Keratinocyte (primary cell): Measurements from ENCODE around the gene RNLS. TPM values are rescaled to one million over a fixed set of nuclear protein-coding genes. Genes with fewer than 3 reads are reported as not detected.

Source experiments
- DNase-seq: peaks from one replicate; pipeline ENCODE4 v3.0.0-alpha.2; 2011; ENCODE audit warnings: low read depth, missing footprints, low spot score
- FAIRE-seq: peaks from 2 replicates; lab custom pipeline; 2011; peaks lifted over from hg19 to GRCh38; lab: Jason Lieb, UNC
- H2AFZ ChIP-seq: 2 replicates; pipeline ENCODE4 v1.6.0; 2012; ENCODE audit warnings: low read length, control low read depth, inconsistent platforms; ENCODE audit not compliant: control insufficient read depth
- H3K27ac ChIP-seq: 2 replicates; pipeline ENCODE4 v1.5.1; 2011; ENCODE audit warnings: low read length; ENCODE audit not compliant: control insufficient read depth, insufficient read depth
- H3K27me3 ChIP-seq: 3 replicates; pipeline ENCODE4 v1.6.0; 2011; ENCODE audit warnings: low read length; ENCODE audit not compliant: control insufficient read depth, insufficient read depth; ENCODE audit errors: extremely low read depth
- H3K36me3 ChIP-seq, 2 experiments: 2 replicates in 1 of 2; 3 replicates in 1 of 2; pipeline ENCODE4 v1.5.1; 2011; ENCODE audit warnings: low read length in 2 of 2, mild to moderate bottlenecking in 1 of 2; ENCODE audit not compliant: control insufficient read depth in 2 of 2, insufficient read depth in 2 of 2; ENCODE audit errors: extremely low read depth in 1 of 2
- H3K4me1 ChIP-seq: 3 replicates; pipeline ENCODE4 v1.5.1; 2011; ENCODE audit warnings: low read length; ENCODE audit not compliant: control insufficient read depth, insufficient read depth; ENCODE audit errors: extremely low read depth
- H3K4me2 ChIP-seq: 3 replicates; pipeline ENCODE4 v1.6.0; 2011; ENCODE audit warnings: low read depth, low read length; ENCODE audit not compliant: control insufficient read depth, insufficient read depth; ENCODE audit errors: extremely low read depth
- H3K4me3 ChIP-seq, 3 experiments: fragments of 200-600 bp in 1 of 3; sonication (generic) in 1 of 3; 2 replicates in 2 of 3; 3 replicates in 1 of 3; pipeline ENCODE4 v1.5.1; 2011 to 2016; ENCODE audit warnings: low read length in 3 of 3, mild to moderate bottlenecking in 3 of 3, control low read depth in 2 of 3, inconsistent platforms in 1 of 3, low read depth in 1 of 3, mixed read lengths in 1 of 3, mixed run types in 1 of 3, moderate library complexity in 1 of 3; ENCODE audit not compliant: control insufficient read depth in 2 of 3, insufficient read depth in 2 of 3; ENCODE audit errors: extremely low read depth in 1 of 3
- H3K79me2 ChIP-seq: 2 replicates; pipeline ENCODE4 v1.6.0; 2012; ENCODE audit warnings: low read length; ENCODE audit not compliant: control insufficient read depth, insufficient read depth
- H3K9ac ChIP-seq: 3 replicates; pipeline ENCODE4 v1.6.0; 2011; ENCODE audit warnings: low read length; ENCODE audit not compliant: control insufficient read depth, insufficient read depth; ENCODE audit errors: extremely low read depth
- H3K9me1 ChIP-seq: 3 replicates; pipeline ENCODE4 v1.6.0; 2011; ENCODE audit warnings: low read length; ENCODE audit not compliant: control insufficient read depth, insufficient read depth; ENCODE audit errors: extremely low read depth
- H3K9me3 ChIP-seq: 2 replicates; pipeline ENCODE4 v1.5.1; 2012; ENCODE audit warnings: low read depth, low read length; ENCODE audit not compliant: control insufficient read depth
- H4K20me1 ChIP-seq: 3 replicates; pipeline ENCODE4 v1.6.0; 2011; ENCODE audit warnings: low read length; ENCODE audit not compliant: control insufficient read depth, insufficient read depth; ENCODE audit errors: extremely low read depth
- CTCF ChIP-seq, 3 experiments: IDR thresholded peaks in 1 of 3; conservative IDR thresholded peaks in 1 of 3; optimal IDR thresholded peaks in 1 of 3; 2 replicates in 2 of 3; 3 replicates in 1 of 3; pipeline versions ENCODE3 to v1.5.1; 2011; ENCODE audit warnings: low read length in 3 of 3, mild to moderate bottlenecking in 3 of 3, moderate library complexity in 2 of 3, control low read depth in 1 of 3, inconsistent platforms in 1 of 3; ENCODE audit not compliant: insufficient read depth in 2 of 3; ENCODE audit errors: extremely low read depth in 1 of 3
- EZH2 ChIP-seq: IDR thresholded peaks from one replicate; pipeline ENCODE4 v1.6.1; 2012; ENCODE audit warnings: inconsistent platforms, mild to moderate bottlenecking, low read length, moderate library complexity
- dilution Hi-C: fragments of 300-500 bp; cut with MboI; formaldehyde crosslinking; loops from one replicate; pipeline ENCODE4 v1.7.0; 2020; ENCODE audit warnings: low sequenced_read_pairs; ENCODE audit not compliant: extremely low pct_ligation_motif_present
- polyA plus RNA-seq, 5 experiments: library from polyadenylated mRNA; depleted of rRNA in 3 of 5; stranded (reverse) in 3 of 5; stranded (forward) in 1 of 5; unstranded in 1 of 5; fragments of >200 nt; gene quantifications; 1 replicate in 1 of 5; 2 replicates in 3 of 5; 3 replicates in 1 of 5; pipeline versions ENCODE4 v1.2.1 to v1.2.3, GENCODE V29; 2011 to 2012; ENCODE audit warnings: missing spikeins in 2 of 5, low read depth in 1 of 5, low replicate concordance in 1 of 5

RNLS gene
- polyA plus RNA-seq, 1 donor (not counting 4 experiments of a cell fraction or from before 2014, with no cell fraction given) = 6.8 TPM

- no peak for TF ChIP-seq EZH2
- Histone ChIP-seq H3K27ac (no peak overlapping the region), H3K79me2 (no peaks in the 10 kb centered on the region), H3K36me3 (no peaks in the 10 kb centered on the region), H3K4me3 (no peak overlapping the region), H3K4me2 (no peak overlapping the region), H4K20me1 (no peaks in the 10 kb centered on the region), H3K27me3 (no peaks in the 10 kb centered on the region), H2AFZ (no peak overlapping the region), H3K9me3 (no peaks in the 10 kb centered on the region), H3K9ac (no peak overlapping the region), H3K4me1 (peaks cover 13% of the 10 kb centered on the region), H3K9me1 (no peaks in the 10 kb centered on the region)
- dilution Hi-C loops = no loop called here
- FAIRE-seq (no peak), DNase-seq (no peak)
Measured at GRCh38 chr10:88497913-88498312, 85.2 kb downstream of the RNLS start.

- no peak overlapping the region for H2AFZ ChIP-seq
- dilution Hi-C loops = no loop called here
- no peak overlapping the region for H3K4me3 ChIP-seq
- no peaks in the 10 kb centered on the region for H3K9me1 ChIP-seq
- H3K79me2 ChIP-seq = no peaks in the 10 kb centered on the region
- H3K4me2 ChIP-seq = no peak overlapping the region
- H3K36me3 ChIP-seq = no peaks in the 10 kb centered on the region
- no peaks in the 10 kb centered on the region for H3K9me3 ChIP-seq
- DNase-seq = no peak
- no peaks in the 10 kb centered on the region for H3K27me3 ChIP-seq
- H3K27ac ChIP-seq = no peak overlapping the region
- no peak for TF ChIP-seq CTCF (optimal IDR thresholded peaks at IDR 0.05 in 1 of 3, IDR thresholded peaks at IDR 0.05 in 1 of 3, conservative IDR thresholded peaks at IDR 0.05 in 1 of 3; ENCODE audit: extremely low read depth in 1 of 3, insufficient read depth in 2 of 3, low read length in 3 of 3)
- no peak for FAIRE-seq
- peaks cover 2% of the 10 kb centered on the region for H3K4me1 ChIP-seq
- no peaks in the 10 kb centered on the region for H4K20me1 ChIP-seq
- no peak overlapping the region for H3K9ac ChIP-seq
Measured at GRCh38 chr10:88494537-88494936, 88.6 kb downstream of the RNLS start.
